HG03575 (cell line): ENCODE data around the gene LCE1D.

ENCODE experiments used
- ATAC-seq: cut with Tn5 transposase; IDR thresholded peaks from one replicate; pipeline ENCODE4 v1.9.1; 2021; ENCODE audit not compliant: unreplicated experiment, insufficient number of reproducible peaks, low FRiP score; ENCODE audit errors: extremely low read depth

The LCE1D gene, protein sequence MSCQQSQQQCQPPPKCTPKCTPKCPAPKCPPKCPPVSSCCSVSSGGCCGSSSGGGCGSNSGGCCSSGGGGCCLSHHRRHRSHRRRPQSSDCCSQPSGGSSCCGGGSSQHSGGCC

GRCh38 chr1:152796421-152796820 is at the start of gene LCE1D:
Gene LCE1D, plus strand, starts transcription at chr1:152796721. Its CDS starts 1,074 bp downstream, at chr1:152797795.
- no peak for ATAC-seq

DNA sequence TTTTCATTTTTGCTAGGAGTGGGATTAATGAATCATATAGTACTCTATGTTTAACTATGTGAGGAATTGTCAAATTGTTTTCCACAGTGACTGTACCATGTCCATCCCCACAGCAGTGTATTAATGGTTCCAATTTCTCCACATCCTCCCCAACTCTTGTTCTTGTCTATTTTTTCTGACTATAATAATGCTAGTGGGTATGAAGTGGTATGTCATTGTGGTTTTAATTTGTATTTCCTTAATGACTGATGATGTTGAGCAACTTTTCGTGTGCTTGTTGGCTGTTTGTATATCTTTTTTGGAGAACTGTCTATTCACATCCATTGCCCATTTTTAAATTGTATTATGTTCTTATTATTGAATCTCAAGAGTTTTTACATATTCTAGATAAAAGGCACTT is 48.7 kb upstream of the LCE1D start:
- no peak for ATAC-seq

GRCh38 chr1:152752225-152752624 is 44.3 kb upstream of the LCE1D start:
- no peak for ATAC-seq

DNA sequence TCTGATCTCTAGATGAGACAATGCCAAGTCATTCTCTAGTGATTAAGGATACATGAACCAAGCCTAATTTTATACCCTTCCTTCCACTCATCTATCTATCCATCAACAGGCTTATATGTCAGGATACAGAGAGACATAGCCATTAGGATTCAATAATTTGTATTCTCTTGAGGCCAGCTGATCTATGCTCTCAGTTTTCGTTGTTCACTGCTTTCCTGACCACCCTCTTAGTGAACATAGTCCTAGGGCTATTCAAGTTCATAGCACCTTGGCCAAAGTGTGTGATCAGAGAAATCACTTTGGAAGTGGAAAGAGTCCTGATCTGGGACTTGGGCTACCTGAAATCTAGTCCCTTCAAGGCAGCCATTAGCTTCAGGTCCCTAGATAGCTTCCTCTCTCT is 42.9 kb upstream of the LCE1D start:
- ATAC-seq: no peak

GRCh38 chr1:152756872-152757271 is 39.6 kb upstream of the LCE1D start:
- ATAC-seq: no peak

DNA sequence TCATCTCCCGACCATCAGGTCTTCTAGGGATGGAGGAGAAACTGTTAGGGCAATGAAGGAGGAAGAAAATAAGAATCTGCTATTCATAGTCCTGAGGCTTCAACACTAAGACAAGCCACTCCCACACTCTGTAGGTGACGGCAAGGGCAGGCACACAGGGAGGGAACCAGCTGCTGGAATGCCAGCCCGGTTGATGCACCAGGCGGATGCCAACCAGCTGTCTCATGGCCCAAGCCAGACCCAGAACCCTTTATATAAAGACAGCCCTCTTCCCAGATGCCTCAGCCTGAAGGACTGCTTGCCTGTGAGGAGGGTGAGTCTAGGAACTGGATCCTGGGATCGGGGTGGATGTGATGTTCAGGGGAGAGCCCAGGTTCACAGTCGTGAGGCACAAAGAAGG is 38.8 kb upstream of the LCE1D start, which contains the start of gene KPRP:
Gene KPRP (plus strand): TSS at position 279 of the 400 bp plus-strand sequence. CDS start 1,564 bp downstream, outside the sequence.
- ATAC-seq: no peak

DNA sequence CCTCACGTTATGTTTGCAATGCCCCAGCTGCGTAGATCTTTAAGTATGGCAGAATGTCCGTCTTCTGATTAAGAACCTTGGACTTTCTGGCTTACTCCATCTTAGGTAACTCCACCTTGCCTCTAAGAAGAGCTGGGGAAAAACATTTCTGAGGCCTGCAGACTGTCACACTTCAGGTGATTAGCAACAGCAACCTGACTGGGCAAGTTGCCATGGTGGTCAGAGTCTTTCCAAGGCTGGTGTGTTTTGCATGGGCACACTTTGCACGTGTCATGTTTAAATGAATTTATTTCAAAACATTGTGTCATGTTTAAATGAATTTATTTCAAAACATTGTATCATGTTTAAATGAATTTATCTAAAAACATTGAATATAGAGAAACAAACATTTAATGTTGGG is 37.9 kb upstream of the LCE1D start:
- no peak for ATAC-seq

GRCh38 chr1:152759453-152760173 is 36.9 kb upstream of the LCE1D start:
- ATAC-seq: no peak

DNA sequence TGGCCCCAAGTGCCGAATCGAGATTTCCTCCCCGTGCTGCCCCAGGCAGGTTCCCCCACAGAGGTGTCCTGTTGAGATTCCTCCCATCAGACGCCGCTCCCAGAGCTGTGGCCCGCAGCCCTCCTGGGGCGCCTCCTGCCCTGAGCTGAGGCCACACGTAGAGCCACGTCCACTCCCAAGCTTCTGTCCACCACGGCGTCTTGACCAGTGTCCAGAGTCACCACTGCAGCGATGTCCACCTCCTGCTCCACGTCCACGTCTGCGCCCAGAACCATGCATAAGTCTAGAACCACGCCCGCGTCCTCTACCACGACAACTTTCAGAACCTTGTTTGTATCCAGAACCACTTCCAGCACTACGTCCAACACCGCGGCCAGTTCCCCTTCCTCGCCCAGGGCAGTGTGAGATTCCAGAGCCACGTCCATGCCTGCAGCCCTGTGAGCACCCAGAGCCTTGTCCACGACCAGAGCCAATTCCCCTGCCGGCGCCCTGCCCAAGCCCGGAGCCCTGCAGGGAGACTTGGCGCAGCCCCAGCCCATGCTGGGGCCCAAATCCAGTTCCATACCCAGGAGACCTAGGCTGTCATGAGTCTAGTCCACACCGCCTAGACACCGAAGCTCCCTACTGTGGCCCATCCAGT is 35.9 kb upstream of the LCE1D start:
- ATAC-seq: no peak

GRCh38 chr1:152761609-152762213 is 34.8 kb upstream of the LCE1D start:
- ATAC-seq: no peak

DNA sequence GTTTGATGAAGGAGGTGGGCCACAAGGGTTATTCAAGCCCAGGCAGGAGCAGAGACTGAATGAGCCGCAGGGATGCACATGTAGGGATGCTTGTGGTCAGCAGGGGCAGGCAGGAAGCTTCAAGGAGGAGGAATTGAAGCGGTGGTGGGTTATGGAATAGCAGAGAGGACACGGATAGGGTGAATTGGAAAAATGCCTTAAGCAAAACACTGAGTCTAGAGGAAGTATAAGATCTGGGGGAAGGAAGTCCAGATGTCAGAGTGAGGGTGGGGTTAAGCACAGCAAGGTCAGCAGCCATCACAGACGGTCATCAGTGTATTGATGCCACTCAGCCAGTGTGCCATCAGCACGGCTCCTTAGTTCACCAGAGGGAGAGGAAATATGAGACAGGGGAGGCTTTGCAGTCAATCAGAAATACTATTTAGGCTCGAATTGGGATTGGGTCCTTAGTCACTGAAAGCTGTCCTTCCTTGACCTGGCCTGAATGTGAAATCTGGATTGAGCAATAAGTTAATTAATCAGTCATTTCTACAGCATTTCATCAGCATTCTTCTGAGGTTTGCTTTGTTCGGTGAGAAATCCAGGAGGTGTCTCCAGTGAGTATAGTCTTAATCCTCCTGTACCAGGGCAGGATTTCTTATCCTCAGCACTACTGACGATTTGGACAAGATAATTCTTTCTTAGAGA is 27.5 kb upstream of the LCE1D start:
- ATAC-seq: no peak

- no peak for ATAC-seq
Observed at GRCh38 chr1:152770411-152770810, 26.1 kb upstream of the LCE1D start.

- ATAC-seq: no peak
Observed at GRCh38 chr1:152774875-152775274, 21.6 kb upstream of the LCE1D start, which contains the start of gene LCE1F. Gene LCE1F, plus strand, starts transcription at chr1:152775140. Its CDS starts 1,232 bp downstream, at chr1:152776372.

DNA sequence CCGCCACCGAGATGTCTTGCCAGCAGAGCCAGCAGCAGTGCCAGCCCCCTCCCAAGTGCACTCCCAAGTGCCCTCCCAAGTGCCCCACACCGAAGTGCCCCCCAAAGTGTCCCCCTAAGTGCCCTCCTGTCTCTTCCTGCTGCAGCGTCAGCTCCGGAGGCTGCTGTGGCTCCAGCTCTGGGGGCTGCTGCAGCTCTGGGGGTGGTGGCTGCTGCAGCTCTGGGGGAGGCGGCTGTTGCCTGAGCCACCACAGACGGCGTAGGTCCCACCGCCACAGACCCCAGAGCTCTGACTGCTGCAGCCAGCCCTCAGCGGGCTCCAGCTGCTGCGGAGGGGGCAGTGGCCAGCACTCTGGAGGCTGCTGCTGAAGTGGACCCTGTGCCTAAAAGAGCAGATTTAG is 20.2 kb upstream of the LCE1D start:
- ATAC-seq: no peak

DNA sequence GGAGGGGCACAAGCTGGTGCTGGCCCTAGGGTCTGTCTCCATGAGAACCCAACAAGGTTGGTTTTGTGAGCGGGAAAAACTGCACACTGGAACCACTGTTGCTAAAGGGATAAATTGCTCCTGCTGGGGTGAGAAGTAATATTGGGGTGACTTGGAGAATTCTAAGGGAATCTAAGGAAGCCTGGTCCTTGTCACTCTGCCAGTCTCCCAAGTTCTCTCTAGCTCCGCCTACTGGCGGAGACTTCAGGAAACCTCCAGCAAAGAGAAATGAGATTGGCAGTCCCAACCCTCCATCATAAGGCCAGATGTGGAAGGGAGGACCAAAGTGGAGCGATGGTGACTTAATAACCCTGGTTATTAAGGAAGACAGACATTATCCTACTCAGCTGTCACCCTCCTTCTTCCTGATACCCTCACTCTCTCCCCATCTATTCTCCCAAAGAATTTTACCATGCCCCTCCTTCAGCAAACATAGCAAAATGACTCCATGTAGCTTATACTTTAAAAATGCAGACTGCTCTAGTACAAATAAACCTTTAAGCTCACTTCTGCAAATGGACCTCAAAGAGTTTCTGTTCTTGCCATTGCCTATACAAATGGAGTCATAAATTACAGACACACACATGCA is 18.9 kb upstream of the LCE1D start:
- ATAC-seq: no peak

- ATAC-seq: no peak
Observed at GRCh38 chr1:152783095-152783494, 13.4 kb upstream of the LCE1D start.

DNA sequence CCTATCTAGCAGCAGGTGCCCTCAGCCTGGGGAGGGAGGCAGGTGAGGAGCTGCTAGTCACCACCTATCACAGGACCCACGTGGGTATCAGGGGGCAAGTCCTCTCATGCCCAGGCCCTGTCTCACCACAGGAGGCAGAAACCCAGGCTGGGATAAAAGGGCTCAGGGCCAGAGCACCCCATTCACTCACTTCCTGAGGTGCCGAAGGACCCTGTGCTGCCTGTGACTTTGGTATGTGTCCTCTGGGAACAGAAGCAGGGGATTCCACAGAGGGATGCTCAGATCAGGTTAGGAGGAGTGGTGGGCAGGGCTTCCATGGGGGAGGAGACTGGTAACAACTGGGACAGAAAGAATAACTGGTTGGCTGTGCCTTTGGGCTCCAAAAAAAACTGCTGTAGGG is 10.4 kb upstream of the LCE1D start, which contains the start of gene LCE1E:
Gene LCE1E (plus strand): TSS at position 181 of the 400 bp plus-strand sequence. CDS start 1,043 bp downstream, outside the sequence.
- no peak for ATAC-seq

DNA sequence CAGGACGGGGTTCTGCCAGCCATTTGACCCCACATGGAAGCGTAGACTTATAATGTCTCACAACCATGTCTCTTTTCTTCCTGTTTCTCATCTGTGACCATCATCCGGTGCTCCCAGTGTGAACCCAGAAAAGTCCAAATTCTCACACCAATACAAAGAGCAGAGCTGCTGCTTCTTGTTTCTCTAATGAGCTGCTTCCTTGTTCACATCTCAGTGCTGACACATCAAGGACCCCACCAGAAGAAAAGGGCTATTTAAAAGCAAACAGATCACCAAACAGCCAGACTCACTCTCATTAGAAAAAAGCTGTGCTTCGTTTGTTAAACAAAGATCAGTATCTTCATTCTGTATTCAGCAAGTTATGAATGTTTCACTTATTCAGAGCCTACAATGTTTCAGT is 835 bp upstream of the LCE1D start:
- no peak for ATAC-seq

DNA sequence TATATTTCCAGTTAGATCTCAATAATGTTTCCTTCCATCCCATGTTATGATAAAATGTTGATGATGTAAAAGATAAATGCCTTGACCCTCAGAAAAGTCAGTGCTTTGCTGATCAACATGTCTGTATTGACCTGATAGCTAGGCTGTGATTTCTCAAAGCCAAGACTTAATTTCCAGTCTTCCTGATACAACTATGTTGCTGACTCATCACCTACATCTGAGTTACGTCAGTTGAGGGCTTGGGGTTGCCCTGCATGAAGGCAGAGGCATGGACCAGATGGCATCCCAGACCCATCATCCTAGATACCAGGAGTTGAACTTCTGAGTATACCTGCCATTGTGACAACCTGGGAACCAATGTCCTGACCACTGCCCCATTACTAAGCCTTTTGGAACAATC is 4.8 kb downstream of the LCE1D start:
- no peak for ATAC-seq
